HCT116 (cell line): ENCODE measurements around the gene ZNF541. TPM values are rescaled to one million over a fixed set of nuclear protein-coding genes. Genes with fewer than 3 reads are reported as not detected.

ENCODE experiments used
- ATAC-seq: fragments of 200-7000 bp; cut with Tn5 transposase; 2 replicates; pipeline ENCODE4 v1.9.1; 2020; ENCODE audit warnings: mild to moderate bottlenecking, moderate library complexity
- BruUV-seq: library from RNA; stranded (reverse); fragments of 400-500 nt; replicated peaks from 2 replicates; lab custom pipeline; 2021; lab: Mats Ljungman, UMichigan
- CTCF ChIA-PET: fragments of 300-600 bp; sonication (Branson Sonifier 250); formaldehyde crosslinking; loops from one replicate; lab custom pipeline; 2021; ENCODE audit warnings: antibody characterized with exemption; lab: Charles Lee
- POLR2A ChIA-PET: fragments of 300-600, 350-600 bp; sonication (Branson Sonifier 250); formaldehyde crosslinking; loops from one replicate; lab custom pipeline; 2021; ENCODE audit warnings: antibody characterized with exemption; lab: Charles Lee
- RAD21 ChIA-PET, 2 experiments: fragments of 300-600 bp; sonication (Branson Sonifier 250); formaldehyde crosslinking; loops; one replicate each; lab custom pipeline; 2023; ENCODE audit warnings: low total read pairs in 2 of 2; ENCODE audit not compliant: uncharacterized antibody in 2 of 2, unreplicated experiment in 2 of 2, low non-redundant PET in 1 of 2; lab: Charles Lee
- DNase-seq: peaks from one replicate; pipeline ENCODE4 v3.0.0-alpha.2; 2010; ENCODE audit warnings: low read depth, low spot score
- H2AFZ ChIP-seq: fragments of 200-600 bp; shearing (Covaris generic), sonication (generic); 2 replicates; pipeline ENCODE4 v1.6.1; 2017; ENCODE audit warnings: low read depth, mixed run types, mixed read lengths, antibody characterized with exemption, low read length; ENCODE audit not compliant: poor library complexity, severe bottlenecking
- H3K27ac ChIP-seq: 2 replicates; pipeline ENCODE4 v1.5.1; 2012; ENCODE audit warnings: low read depth, low read length
- H3K27me3 ChIP-seq: fragments of 200-600 bp; sonication (generic); 2 replicates; pipeline ENCODE4 v1.6.1; 2016; ENCODE audit warnings: mixed run types, low read length, mixed read lengths; ENCODE audit not compliant: insufficient read depth
- H3K36me3 ChIP-seq, 2 experiments: fragments of 200-500 bp in 1 of 2; fragments of 200-600 bp in 1 of 2; sonication (Bioruptor generic) in 1 of 2; sonication (generic) in 1 of 2; 2 replicates each; pipeline versions ENCODE4 v1.5.1 to v1.6.1; 2014 to 2016; ENCODE audit warnings: low read length in 2 of 2, inconsistent platforms in 1 of 2, mixed read lengths in 1 of 2, mixed run types in 1 of 2; ENCODE audit not compliant: insufficient read depth in 2 of 2, control insufficient read depth in 1 of 2
- H3K4me1 ChIP-seq, 2 experiments: fragments of 200-600 bp in 1 of 2; sonication (generic) in 1 of 2; 2 replicates each; pipeline versions ENCODE4 v1.5.1 to v1.6.1; 2012 to 2017; ENCODE audit warnings: low read length in 2 of 2, inconsistent platforms in 1 of 2, mild to moderate bottlenecking in 1 of 2, mixed read lengths in 1 of 2, mixed run types in 1 of 2, moderate library complexity in 1 of 2; ENCODE audit not compliant: insufficient read depth in 2 of 2, control insufficient read depth in 1 of 2
- H3K4me2 ChIP-seq: fragments of 200-600 bp; sonication (generic); 2 replicates; pipeline ENCODE4 v1.6.1; 2017; ENCODE audit warnings: mixed run types, low read length, mixed read lengths
- H3K4me3 ChIP-seq, 2 experiments: fragments of 200-600 bp in 1 of 2; sonication (generic) in 1 of 2; replicated peaks in 1 of 2; 2 replicates each; pipeline ENCODE4 v1.5.1; 2011 to 2016; ENCODE audit warnings: low read length in 2 of 2, control low read depth in 1 of 2, low read depth in 1 of 2, mild to moderate bottlenecking in 1 of 2, mixed read lengths in 1 of 2, mixed run types in 1 of 2
- H3K79me2 ChIP-seq: fragments of 200-600 bp; sonication (generic); 2 replicates; pipeline ENCODE4 v1.6.1; 2017; ENCODE audit warnings: mild to moderate bottlenecking, mixed run types, low read length, moderate library complexity, mixed read lengths; ENCODE audit not compliant: insufficient read depth
- H3K9ac ChIP-seq: fragments of 200-600 bp; sonication (generic); 2 replicates; pipeline ENCODE4 v1.6.1; 2016; ENCODE audit warnings: low read length, mixed read lengths
- H3K9me2 ChIP-seq: fragments of 200-600 bp; sonication (generic), shearing (Covaris generic); 2 replicates; pipeline ENCODE4 v1.6.1; 2017; ENCODE audit warnings: mixed run types, mild to moderate bottlenecking, moderate library complexity; ENCODE audit not compliant: insufficient read depth
- H3K9me3 ChIP-seq, 2 experiments: fragments of 200-500 bp in 1 of 2; fragments of 200-600 bp in 1 of 2; sonication (Bioruptor generic) in 1 of 2; sonication (generic) in 1 of 2; 2 replicates each; pipeline ENCODE4 v1.6.1; 2014 to 2017; ENCODE audit warnings: low read length in 2 of 2, mixed read lengths in 2 of 2, inconsistent platforms in 1 of 2, low read depth in 1 of 2, mild to moderate bottlenecking in 1 of 2, mixed run types in 1 of 2, moderate library complexity in 1 of 2; ENCODE audit not compliant: control insufficient read depth in 1 of 2, insufficient read depth in 1 of 2
- H4K20me1 ChIP-seq: fragments of 200-600 bp; sonication (generic), shearing (Covaris generic); 2 replicates; pipeline ENCODE4 v1.6.1; 2017; ENCODE audit warnings: mixed run types, mild to moderate bottlenecking, moderate library complexity; ENCODE audit not compliant: insufficient read depth
- ELF1 ChIP-seq: IDR thresholded peaks from 2 replicates; pipeline ENCODE4 v1.6.1; 2012; ENCODE audit warnings: low read depth, borderline replicate concordance
- EZH2 ChIP-seq: fragments of 200-600 bp; sonication (generic); IDR thresholded peaks from 2 replicates; pipeline ENCODE4 v1.6.1; 2017; ENCODE audit warnings: antibody characterized with exemption, mixed run types
- FOSL1 ChIP-seq: IDR thresholded peaks from 2 replicates; pipeline ENCODE4 v1.6.1; 2012; ENCODE audit warnings: low read depth
- MAX ChIP-seq: IDR thresholded peaks from 2 replicates; pipeline ENCODE4 v1.6.1; 2012
- POLR2A ChIP-seq: IDR thresholded peaks from 2 replicates; pipeline ENCODE4 v1.7.0; 2011; ENCODE audit warnings: borderline replicate concordance; ENCODE audit not compliant: insufficient read depth, insufficient read length; ENCODE audit errors: extremely low read depth
- RAD21 ChIP-seq: IDR thresholded peaks from 2 replicates; pipeline ENCODE4 v1.6.1; 2012; ENCODE audit warnings: low read depth, mild to moderate bottlenecking
- SIN3A ChIP-seq: IDR thresholded peaks from 2 replicates; pipeline ENCODE4 v1.6.1; 2012; ENCODE audit warnings: low read depth
- SP1 ChIP-seq: IDR thresholded peaks from 2 replicates; pipeline ENCODE4 v1.6.1; 2012; ENCODE audit warnings: low read depth
- SRF ChIP-seq: IDR thresholded peaks from 2 replicates; pipeline ENCODE4 v1.6.1; 2012; ENCODE audit warnings: low read depth
- TCF7L2 ChIP-seq: IDR thresholded peaks from 2 replicates; pipeline ENCODE4 v1.7.0; 2011; ENCODE audit warnings: borderline replicate concordance, inconsistent platforms; ENCODE audit not compliant: insufficient read depth, insufficient read length; ENCODE audit errors: extremely low read depth
- YY1 ChIP-seq: IDR thresholded peaks from 2 replicates; pipeline ENCODE4 v1.6.1; 2011; ENCODE audit warnings: low read length, low read depth, moderate library complexity, mild to moderate bottlenecking; ENCODE audit not compliant: insufficient replicate concordance; ENCODE audit errors: extremely low read depth
- ZBTB33 ChIP-seq: IDR thresholded peaks from 2 replicates; pipeline ENCODE4 v1.6.1; 2011; ENCODE audit warnings: mild to moderate bottlenecking, low read length, moderate library complexity; ENCODE audit not compliant: insufficient replicate concordance; ENCODE audit errors: extremely low read depth
- ZNF274 ChIP-seq: fragments of 200-500 bp; sonication (Bioruptor generic); IDR thresholded peaks from 2 replicates; pipeline ENCODE4 v1.6.1; 2014; ENCODE audit warnings: mild to moderate bottlenecking, low read depth, low read length, inconsistent platforms
- intact Hi-C: fragments of 100-400 bp; cut with micrococcal nuclease; formaldehyde crosslinking; loops from 2 replicates; pipeline ENCODE4 v1.10.0; 2022
- total RNA-seq: library from RNA; stranded (reverse); gene quantifications from one replicate; pipeline ENCODE4 v1.2.1, GENCODE V29; 2021; ENCODE audit not compliant: unreplicated experiment

The ZNF541 gene
- total RNA-seq, 1 experiment from 2014 or later: not detected

GRCh38 chr19:47526798-47527197, 46.1 kb downstream of the ZNF541 start:
- BruUV-seq: no TSS peak
- no peaks in the 10 kb centered on the region for H3K9me3 ChIP-seq
- ChIA-PET POLR2A (no interaction called here), CTCF (no interaction called here), RAD21 (no interaction called here)
- H3K79me2 ChIP-seq: no peaks in the 10 kb centered on the region
- H3K4me3 ChIP-seq: no peak overlapping the region
- H3K9me2 ChIP-seq: no peaks in the 10 kb centered on the region
- H3K4me2 ChIP-seq: no peak overlapping the region
- no peaks in the 10 kb centered on the region for H4K20me1 ChIP-seq
- DNase-seq: no peak
- intact Hi-C loops: no loop called here
- no peak overlapping the region for H2AFZ ChIP-seq
- TF ChIP-seq SIN3A (no peak), YY1 (no peak), ELF1 (no peak), TCF7L2 (no peak), SP1 (no peak), POLR2A (no peak), RAD21 (no peak), EZH2 (no peak), ZNF274 (no peak), SRF (no peak), ZBTB33 (no peak), FOSL1 (no peak), MAX (no peak)
- H3K27me3 ChIP-seq: no peaks in the 10 kb centered on the region
- H3K4me1 ChIP-seq: no peaks in the 10 kb centered on the region
- H3K27ac ChIP-seq: no peak overlapping the region
- no peaks in the 10 kb centered on the region for H3K36me3 ChIP-seq
- no peak for ATAC-seq
- H3K9ac ChIP-seq: no peak overlapping the region
